A673 (cell line): ENCODE data around the gene C1QTNF4. TPM values are rescaled to one million over a fixed set of nuclear protein-coding genes. Genes with fewer than 3 reads are reported as not detected.

Experiments
- BruUV-seq: library from RNA; stranded (reverse); fragments of 400-500 nt; replicated peaks from 2 replicates; lab custom pipeline; 2021; lab: Mats Ljungman, UMichigan
- CTCF ChIA-PET: fragments of 300-600 bp; sonication (Branson Sonifier 250); formaldehyde crosslinking; loops from one replicate; lab custom pipeline; 2022; ENCODE audit warnings: antibody characterized with exemption; lab: Charles Lee
- POLR2A ChIA-PET: fragments of 300-600 bp; sonication (Branson Sonifier 250); formaldehyde crosslinking; loops from one replicate; lab custom pipeline; 2022; ENCODE audit warnings: antibody characterized with exemption; ENCODE audit not compliant: low non-redundant PET; lab: Charles Lee
- DNase-seq: peaks from one replicate; pipeline ENCODE4 v3.0.0-alpha.2; 2015; ENCODE audit warnings: low spot score
- H3K27ac ChIP-seq: fragments of 200-600 bp; sonication (generic); 2 replicates; pipeline ENCODE4 v1.5.1; 2016; ENCODE audit warnings: mixed run types, low read depth, mild to moderate bottlenecking, mixed read lengths, antibody characterized with exemption, low read length; ENCODE audit not compliant: poor library complexity, severe bottlenecking
- H3K27me3 ChIP-seq: fragments of 200-600 bp; sonication (generic); replicated peaks from 2 replicates; pipeline ENCODE4 v1.6.1; 2017; ENCODE audit warnings: mixed run types, low read depth, mild to moderate bottlenecking, mixed read lengths, antibody characterized with exemption, low read length; ENCODE audit not compliant: insufficient read depth, poor library complexity
- H3K36me3 ChIP-seq: fragments of 200-600 bp; sonication (generic); 2 replicates; pipeline ENCODE4 v1.6.1; 2016; ENCODE audit warnings: mixed run types, mild to moderate bottlenecking, mixed read lengths, antibody characterized with exemption, low read length; ENCODE audit not compliant: insufficient read depth, poor library complexity, severe bottlenecking
- H3K4me1 ChIP-seq: fragments of 200-600 bp; sonication (generic); 2 replicates; pipeline ENCODE4 v1.6.1; 2017; ENCODE audit warnings: mixed run types, mild to moderate bottlenecking, mixed read lengths, antibody characterized with exemption, low read length; ENCODE audit not compliant: insufficient read depth, poor library complexity, severe bottlenecking
- H3K4me3 ChIP-seq: fragments of 200-600 bp; sonication (generic); 2 replicates; pipeline ENCODE4 v1.5.1; 2016; ENCODE audit warnings: low read depth, mixed run types, mild to moderate bottlenecking, mixed read lengths, low read length; ENCODE audit not compliant: poor library complexity, severe bottlenecking
- H3K9me3 ChIP-seq: fragments of 200-600 bp; sonication (generic); 2 replicates; pipeline ENCODE4 v1.6.1; 2016; ENCODE audit warnings: mixed run types, low read depth, mild to moderate bottlenecking, mixed read lengths, antibody characterized with exemption, low read length; ENCODE audit not compliant: poor library complexity, severe bottlenecking
- CTCF ChIP-seq: fragments of 300-800, 200-600 bp; sonication (generic); conservative IDR thresholded peaks from 2 replicates; pipeline ENCODE4 v1.5.1; 2017; ENCODE audit warnings: low read depth, mild to moderate bottlenecking, antibody characterized with exemption, low read length, moderate library complexity, mixed read lengths
- EZH2 ChIP-seq: fragments of 200-600 bp; sonication (generic); IDR thresholded peaks from 2 replicates; pipeline ENCODE4 v1.6.1; 2017; ENCODE audit warnings: borderline replicate concordance, low read depth, mild to moderate bottlenecking, mixed read lengths, antibody characterized with exemption, low read length; ENCODE audit not compliant: poor library complexity, severe bottlenecking
- intact Hi-C: fragments of 100-400 bp; cut with micrococcal nuclease; formaldehyde crosslinking; loops from one replicate; pipeline ENCODE4 v1.10.0; 2022; ENCODE audit not compliant: unreplicated experiment
- total RNA-seq: library from RNA; stranded (reverse); gene quantifications from 2 replicates; pipeline ENCODE4 v1.2.3, GENCODE V29; 2021

The C1QTNF4 gene
- total RNA-seq, 1 experiment from 2014 or later: 0.41 TPM

- H3K36me3 ChIP-seq: no peaks in the 10 kb centered on the region
Observed at GRCh38 chr11:47595029-47595428, 818 bp upstream of the C1QTNF4 start.

GRCh38 chr11:47593492-47593933 is 698 bp downstream of the C1QTNF4 start:
- H3K9me3 ChIP-seq: no peaks in the 10 kb centered on the region
- no peaks in the 10 kb centered on the region for H3K4me1 ChIP-seq
- no peaks in the 10 kb centered on the region for H3K36me3 ChIP-seq
- no peak for DNase-seq
- BruUV-seq: no TSS peak
- peaks cover 32% of the 10 kb centered on the region for H3K27me3 ChIP-seq
- H3K4me3 ChIP-seq: peak overlapping the region; percentile 51
- no peak for TF ChIP-seq CTCF
- no peak for TF ChIP-seq EZH2
- ChIA-PET CTCF (no interaction called here), POLR2A (interaction anchor here (0.6 to 0.7 kb wide), 2 partner anchors 58 to 169 kb away, joined by 4 to 9 read pairs; no protein-coding TSS in a partner anchor)
- intact Hi-C loops: no loop called here
- H3K27ac ChIP-seq: no peak overlapping the region

More at GRCh38 chr11:47595029-47595428, 818 bp upstream of the C1QTNF4 start:
- DNase-seq: no peak
- no TSS peak for BruUV-seq
- H3K4me1 ChIP-seq: peaks cover 10% of the 10 kb centered on the region
- no peak overlapping the region for H3K27ac ChIP-seq
- H3K9me3 ChIP-seq: no peaks in the 10 kb centered on the region
- intact Hi-C loops: no loop called here
- H3K27me3 ChIP-seq: peaks cover 32% of the 10 kb centered on the region
- TF ChIP-seq CTCF (no peak), EZH2 (no peak)
- H3K4me3 ChIP-seq: no peak overlapping the region
- CTCF ChIA-PET: no interaction called here
- POLR2A ChIA-PET: interaction anchor here (0.6 to 1.1 kb wide), 2 partner anchors 32 to 988 kb away, joined by 3 read pairs; no protein-coding TSS in a partner anchor

- no peak overlapping the region for H3K4me3 ChIP-seq
- CTCF ChIA-PET: no interaction called here
- POLR2A ChIA-PET: interaction anchor here (0.7 kb wide), 1 partner anchor 168 kb away, joined by 4 read pairs; no protein-coding TSS in a partner anchor
Observed at GRCh38 chr11:47592970-47593369, 1.2 kb downstream of the C1QTNF4 start.

More at GRCh38 chr11:47592970-47593369, 1.2 kb downstream of the C1QTNF4 start:
- DNase-seq: no peak
- H3K27ac ChIP-seq: no peak overlapping the region
- H3K4me1 ChIP-seq: no peaks in the 10 kb centered on the region
- H3K36me3 ChIP-seq: no peaks in the 10 kb centered on the region
- H3K27me3 ChIP-seq: peaks cover 32% of the 10 kb centered on the region
- no peaks in the 10 kb centered on the region for H3K9me3 ChIP-seq
- intact Hi-C loops: no loop called here
- TF ChIP-seq CTCF (no peak), EZH2 (no peak)
- BruUV-seq: no TSS peak
